SU-DHL-6 (cell line): ENCODE results near the gene HK2.

ENCODE experiments used
- CTCF ChIP-seq: fragments of 200-600 bp; sonication (generic); IDR thresholded peaks from one replicate; pipeline ENCODE4 v1.5.1; 2017; ENCODE audit warnings: antibody characterized with exemption, mild to moderate bottlenecking, low read length, moderate library complexity; ENCODE audit not compliant: insufficient read depth, poor library complexity, severe bottlenecking
- EZH2phosphoT487 ChIP-seq: fragments of 200-600 bp; sonication (generic), shearing (Covaris generic); conservative IDR thresholded peaks from 2 replicates; pipeline ENCODE4 v1.6.1; 2018; ENCODE audit warnings: mild to moderate bottlenecking, antibody characterized with exemption, low read length, moderate library complexity, mixed read lengths

- TF ChIP-seq CTCF (no peak), EZH2phosphoT487 (no peak)
These were observed 47.8 kb downstream of the HK2 start for GRCh38 chr2:74881626-74882298.
